ENCODE results near the gene MAP4. TPM values are rescaled to one million over a fixed set of nuclear protein-coding genes. Genes with fewer than 3 reads are reported as not detected.
A peak's percentile ranks its signal among the peaks of the same experiment; 100 is the strongest.
"Not testable (repeated sequence)": the region's sequence is repeated elsewhere in the genome, so short reads cannot be mapped to it uniquely, and the experiment has no call there.

MAP4 gene
- total RNA-seq, 1 donor from 2014 or later: 265 TPM

DNA sequence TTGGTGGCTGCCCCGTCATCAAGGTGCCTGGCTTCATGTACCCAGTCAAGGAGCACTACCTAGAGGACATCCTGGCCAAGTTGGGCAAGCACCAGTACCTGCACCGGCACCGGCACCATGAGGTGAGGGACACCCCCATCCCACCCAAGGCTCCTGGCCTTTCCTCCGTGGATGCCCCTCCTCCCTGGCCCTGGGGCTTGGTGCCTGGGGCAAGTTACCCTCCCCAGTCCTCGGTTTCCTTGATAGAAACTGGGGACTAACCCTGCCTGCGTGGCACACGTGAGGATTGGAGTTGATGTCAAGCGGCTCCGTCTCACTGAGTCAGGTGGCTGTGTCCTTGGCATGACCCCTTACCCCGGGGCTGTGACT lies 169.4 kb downstream of the MAP4 start:
- DNase-seq (ENCODE audit: low spot score): no peak

DNA sequence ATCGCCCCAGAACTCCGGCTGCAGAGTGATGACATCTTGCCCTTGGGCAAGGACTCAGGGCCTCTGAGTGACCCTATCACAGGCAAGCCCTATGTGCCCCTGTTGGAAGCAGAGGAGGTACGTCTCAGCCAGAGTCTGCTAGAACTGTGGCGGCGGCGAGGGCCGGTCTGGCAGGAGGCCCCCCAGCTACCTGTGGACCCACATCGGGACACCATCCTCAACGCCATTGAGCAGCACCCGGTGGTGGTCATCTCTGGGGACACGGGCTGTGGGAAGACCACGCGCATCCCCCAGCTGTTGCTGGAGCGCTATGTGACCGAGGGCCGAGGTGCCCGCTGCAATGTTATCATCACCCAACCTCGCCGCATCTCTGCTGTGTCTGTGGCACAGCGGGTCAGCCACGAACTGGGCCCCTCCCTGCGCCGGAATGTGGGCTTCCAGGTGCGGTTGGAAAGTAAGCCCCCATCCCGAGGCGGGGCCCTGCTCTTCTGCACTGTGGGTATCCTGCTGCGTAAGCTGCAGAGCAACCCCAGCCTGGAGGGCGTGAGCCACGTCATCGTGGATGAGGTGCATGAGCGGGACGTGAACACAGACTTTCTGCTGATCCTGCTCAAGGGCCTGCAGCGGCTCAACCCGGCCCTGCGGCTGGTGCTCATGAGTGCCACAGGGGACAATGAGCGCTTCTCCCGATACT lies 169.9 kb downstream of the MAP4 start:
- no peak for DNase-seq (ENCODE audit: low spot score)

DNA sequence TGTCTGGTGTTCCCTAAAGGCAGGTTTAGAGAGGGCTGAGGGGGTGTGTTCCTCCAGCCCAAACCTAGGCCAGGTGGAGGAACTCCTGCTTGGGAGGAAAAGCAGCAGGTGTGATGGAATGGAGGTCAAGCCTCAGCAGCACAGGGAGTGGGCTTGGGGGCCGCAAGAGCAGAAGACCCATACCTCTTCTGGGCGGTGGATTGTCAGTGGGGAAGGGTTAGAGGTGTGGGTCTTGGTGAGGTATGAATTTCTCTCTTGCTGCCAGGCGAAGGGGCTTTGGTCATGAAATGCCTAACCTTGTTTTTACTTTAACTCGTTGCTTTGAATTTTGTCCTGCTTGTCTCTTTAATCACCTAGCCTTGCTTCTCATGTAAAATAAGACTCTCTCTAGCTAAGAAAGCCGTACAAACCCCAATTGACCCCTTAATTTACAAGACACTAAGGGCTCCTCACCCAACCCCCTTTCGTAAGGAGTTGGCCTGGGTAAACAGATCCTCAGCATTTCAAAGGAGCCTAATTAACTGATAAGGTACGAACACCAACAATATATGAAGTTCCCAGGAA lies 174.3 kb downstream of the MAP4 start:
- no peak for DNase-seq (ENCODE audit: low spot score)

DNA sequence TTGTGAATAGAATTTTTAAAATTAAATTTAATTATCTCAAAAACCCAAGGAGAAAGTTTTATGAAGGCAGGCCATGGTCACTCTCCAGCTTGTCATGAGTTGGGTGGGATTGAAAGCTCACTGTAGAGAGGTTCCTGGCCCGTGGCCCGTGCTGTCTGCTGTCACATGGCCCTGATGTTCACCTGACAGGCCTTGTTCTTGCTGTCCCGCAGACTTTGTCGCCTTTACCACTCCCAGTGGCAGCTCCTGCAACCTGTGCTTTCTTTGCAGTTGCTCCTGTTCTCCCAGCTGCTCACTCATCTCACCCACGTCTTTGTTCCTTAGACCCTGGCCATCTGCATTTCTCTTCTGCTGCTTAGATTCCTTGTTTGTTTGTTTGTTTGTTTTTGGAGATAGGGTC lies 177.7 kb downstream of the MAP4 start:
- no peak for DNase-seq (ENCODE audit: low spot score)

DNA sequence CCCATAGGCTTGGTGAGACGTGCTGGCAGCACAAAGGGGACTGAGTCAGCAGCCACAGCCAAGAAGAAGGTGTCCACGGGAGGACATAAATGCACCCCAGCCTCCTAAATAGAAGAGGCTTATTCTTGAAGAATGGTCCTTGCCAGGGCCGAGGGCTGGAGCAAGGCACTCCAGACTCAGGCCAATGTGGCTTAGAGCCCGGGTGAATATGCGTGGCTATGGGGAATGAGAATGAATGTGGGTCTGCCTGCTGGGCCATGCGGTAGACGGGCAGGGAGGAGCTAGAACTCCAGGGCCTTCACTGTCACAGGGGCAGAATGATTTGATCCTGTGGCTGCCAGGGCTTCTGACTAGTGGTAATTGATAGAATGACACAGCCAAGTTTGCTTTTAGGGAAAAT lies 179.2 kb downstream of the MAP4 start:
- DNase-seq (ENCODE audit: low spot score): no peak

DNA sequence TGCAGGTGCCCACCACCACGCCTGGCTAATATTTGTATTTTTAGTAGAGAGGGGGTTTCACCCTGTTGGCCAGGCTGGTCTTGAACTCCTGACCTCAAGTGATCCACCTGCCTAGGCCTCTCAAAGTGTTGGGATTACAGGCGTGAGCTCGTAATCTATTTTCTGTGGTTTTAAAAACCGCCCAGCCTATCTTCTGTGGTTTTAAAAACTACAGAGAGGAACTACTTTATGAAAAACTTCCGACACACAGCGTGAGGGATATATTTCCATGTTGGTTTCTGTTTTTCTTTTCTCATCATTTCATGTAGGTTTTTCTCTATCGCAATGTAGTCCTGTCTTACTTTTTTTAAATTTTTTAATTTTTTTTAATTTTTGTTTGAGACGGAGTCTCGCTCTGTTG lies 186.7 kb downstream of the MAP4 start:
- not testable (repeated sequence) for DNase-seq (ENCODE audit: low spot score)

DNA sequence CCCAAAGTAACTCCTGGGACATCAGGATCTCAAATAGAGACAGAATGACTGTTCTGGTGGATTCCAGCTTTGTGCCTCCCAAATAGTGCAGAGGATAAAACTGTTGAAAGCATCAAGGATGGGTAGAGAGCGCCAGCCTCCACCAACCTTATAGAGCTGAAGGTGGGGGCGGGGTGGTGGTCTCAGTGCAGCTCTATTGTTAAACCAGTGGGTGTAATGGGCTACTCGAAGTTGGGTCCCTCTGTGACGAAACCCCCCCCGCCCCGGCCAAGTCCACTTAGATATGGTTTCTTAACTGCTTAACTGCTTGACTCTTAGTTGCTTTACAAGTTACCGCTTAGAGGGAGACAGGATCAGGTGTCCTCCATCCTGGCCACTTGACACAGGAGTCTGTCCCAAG lies 190.6 kb downstream of the MAP4 start:
- DNase-seq (ENCODE audit: low spot score): no peak

DNA sequence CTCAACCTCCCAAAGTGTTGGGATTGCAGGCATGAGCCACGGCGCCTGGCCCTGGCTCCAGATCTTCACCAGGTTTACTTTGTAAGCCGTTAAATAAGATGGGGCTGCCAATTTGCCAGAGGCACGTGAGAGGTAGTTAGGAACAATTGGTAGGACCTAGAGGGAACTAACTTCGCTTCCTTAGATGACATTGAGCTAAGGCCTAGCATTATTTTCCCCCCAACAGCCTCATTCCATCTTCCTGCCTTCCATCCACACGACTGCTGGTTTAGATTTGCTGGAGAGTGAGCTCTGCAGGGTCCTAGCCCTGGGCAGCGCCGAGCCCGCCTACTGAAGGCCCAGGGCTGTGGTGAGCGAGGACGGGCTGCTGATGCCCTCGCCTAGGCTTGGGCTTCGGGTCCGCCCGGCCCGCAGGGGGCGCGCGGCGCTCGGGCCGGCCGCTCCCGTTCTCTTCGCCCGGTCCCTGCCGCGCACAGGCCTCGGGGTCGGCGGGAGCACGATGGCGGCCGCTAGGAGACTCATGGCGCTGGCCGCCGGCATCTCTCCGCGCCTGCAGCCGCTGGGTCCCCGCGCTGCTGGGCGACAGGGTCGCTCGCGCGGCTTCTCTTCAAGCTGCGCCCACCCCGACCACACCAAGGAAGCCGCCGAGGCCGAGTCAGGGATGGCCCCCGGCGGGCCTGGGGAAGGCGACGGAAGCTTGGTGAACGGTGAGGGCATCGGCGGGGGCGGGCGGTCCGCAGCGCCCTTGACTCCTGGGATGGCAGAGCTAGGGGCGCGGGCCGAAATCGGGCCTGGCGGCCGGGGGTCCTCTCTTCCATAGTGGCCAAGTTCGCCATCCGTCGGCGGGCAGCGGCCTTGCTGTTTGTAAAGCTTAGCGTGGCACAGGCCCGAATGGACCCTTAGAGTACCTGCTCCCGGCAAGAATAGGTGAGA lies 191.4 kb downstream of the MAP4 start:
- peak; percentile 71 for DNase-seq (ENCODE audit: low spot score)

DNA sequence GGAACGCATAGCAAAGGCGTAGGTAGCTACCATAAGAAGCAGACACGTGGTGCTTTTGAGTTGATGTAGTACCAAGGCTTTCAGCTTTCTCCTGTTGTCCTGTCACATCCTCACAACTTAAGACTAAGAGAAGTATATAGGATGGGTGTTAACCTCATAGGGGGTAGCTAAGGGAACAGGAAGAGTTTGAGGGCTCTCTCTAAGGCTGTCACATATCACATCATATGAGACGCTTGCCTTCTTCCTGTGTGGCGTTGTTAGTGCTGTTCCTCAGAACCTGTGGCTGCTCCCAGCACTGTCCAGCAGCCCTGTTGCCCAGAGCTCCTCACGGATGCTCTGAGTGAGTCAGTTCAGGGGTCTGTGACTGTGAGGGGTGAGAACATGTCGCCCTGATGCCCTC lies 198.6 kb downstream of the MAP4 start:
- no peak for DNase-seq (ENCODE audit: low spot score)

DNA sequence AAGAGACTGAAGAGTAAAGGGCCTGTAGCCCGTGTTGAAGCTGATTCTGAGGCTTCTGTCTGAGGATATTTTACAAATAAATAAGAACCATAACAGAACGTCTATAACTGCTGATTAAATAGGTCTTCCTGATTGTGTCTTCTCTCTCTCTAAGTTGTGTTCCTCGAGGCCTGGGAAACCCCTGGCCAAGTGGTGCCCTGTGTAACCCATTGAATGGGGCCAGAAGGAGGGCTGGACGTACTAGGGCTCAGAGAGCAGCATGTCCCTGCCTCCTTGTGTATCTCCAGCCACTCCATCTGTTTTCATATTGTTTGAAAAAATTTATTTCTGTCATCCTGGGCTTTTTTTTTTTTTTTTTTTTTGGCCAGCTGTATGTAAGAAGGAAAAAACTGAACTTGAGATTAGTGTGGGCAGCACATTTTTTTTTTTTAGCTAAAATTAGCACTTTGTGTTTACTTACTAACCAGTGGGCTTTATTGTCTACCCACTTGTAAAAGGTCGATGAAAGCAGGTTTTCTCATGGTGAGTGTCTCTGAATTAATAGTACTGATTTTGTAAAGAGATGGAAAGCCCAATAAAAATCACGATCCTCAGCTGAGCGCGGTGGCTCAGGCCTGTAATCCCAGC lies 202.6 kb downstream of the MAP4 start:
- DNase-seq (ENCODE audit: low spot score): no peak

DNA sequence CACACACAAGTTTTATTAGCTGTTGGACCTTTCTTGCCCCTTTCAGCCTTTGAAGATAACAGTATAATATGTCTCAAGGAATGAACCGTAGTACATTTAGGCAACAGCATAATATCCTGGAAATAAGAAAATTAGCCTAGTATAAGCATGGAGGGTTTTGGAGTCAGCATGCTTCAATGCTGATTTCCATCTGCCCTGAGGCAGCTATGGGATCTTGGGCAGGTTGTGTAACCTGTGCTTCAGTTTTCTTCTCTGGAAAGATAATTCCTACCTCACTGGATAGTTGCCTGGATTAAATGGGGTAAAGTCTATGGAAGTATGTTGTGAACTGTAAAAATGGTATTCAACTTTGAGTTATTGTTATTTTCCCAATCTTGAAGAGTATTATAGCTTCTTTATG lies 211.6 kb downstream of the MAP4 start:
- no peak for DNase-seq (ENCODE audit: low spot score)

DNA sequence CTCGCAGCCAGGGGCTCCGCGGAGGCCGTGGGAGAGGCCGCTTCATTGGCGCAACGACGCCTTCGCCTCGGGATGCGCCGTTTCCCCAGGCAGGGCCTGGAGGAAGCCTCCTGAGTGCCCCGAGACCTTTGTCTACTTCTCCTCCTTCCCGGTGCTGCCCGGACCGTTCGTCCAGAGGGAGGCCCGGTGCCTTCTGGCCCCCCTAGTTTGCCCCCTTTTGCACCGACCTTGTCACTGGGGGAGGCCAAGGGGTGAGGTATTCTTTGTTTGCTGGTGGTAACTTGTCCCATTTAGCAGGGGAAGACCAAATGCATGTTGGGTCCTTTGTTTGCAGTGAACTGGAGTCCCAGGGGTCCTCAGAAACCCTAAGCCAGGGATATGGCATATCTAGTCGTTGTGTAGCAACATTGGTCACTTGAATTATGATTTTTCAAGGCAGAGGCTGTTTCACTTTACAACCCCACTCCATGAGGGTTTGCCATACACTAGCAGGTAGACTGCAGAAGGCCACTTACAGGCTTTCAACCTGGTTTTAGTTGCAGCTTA lies 212.7 kb downstream of the MAP4 start:
- DNase-seq (ENCODE audit: low spot score): no peak

DNA sequence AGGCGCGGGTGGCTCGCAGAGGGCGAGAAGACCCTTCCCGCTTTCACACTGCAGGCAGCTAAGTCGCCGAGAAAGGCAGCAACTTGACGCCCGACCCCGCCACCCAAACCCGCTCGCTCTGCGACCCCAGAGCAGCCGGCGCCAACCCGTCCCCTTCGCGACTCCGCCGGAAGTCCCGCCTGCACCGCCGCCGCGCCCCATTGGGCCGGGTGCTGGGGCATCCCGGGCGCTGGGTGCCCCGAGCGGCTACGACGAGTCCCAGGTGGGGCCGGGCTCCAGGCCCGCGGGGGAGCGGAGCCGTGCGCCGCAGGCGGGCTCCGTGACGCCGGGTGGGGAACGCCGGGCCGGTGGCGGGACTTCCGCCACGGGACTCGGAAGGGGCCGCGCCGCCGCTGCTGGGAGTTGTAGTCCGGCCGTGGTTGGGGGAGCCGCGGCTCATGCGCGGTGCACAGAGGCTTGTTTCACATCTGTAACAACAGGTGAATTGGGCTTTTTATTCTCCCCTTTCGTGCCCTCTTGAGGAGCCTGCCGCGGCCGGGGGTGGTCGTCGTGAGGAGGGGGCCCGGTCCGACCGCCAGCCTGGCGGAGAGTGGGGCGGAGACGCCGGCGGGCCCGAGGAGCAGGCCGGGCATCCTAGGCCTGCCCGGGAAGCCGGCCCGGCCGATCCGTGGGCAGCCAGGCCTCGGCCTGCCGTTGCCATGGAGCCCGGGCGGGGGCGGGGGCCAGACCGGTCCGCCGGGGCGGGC lies 213.3 kb downstream of the MAP4 start, which contains the start of gene DHX30:
Gene DHX30, plus strand, starts transcription at position 405 of the 746 bp plus-strand sequence. CDS start 7,546 bp downstream, outside the sequence.
- peak; percentile 88 for DNase-seq (ENCODE audit: low spot score)

Other genes with a start within 250 kb of the MAP4 start
- 110 TPM for gene SMARCC1, start 234.5 kb downstream of the MAP4 start, total RNA-seq
- 81.5 TPM for gene DHX30, start 213.3 kb downstream of the MAP4 start, total RNA-seq
- gene CDC25A, start 172.0 kb upstream of the MAP4 start, total RNA-seq: 2.1 TPM
- gene CAMP, start 207.1 kb upstream of the MAP4 start, total RNA-seq: 2.0 TPM
- 18.1 TPM for gene ZNF589, start 224.7 kb upstream of the MAP4 start, total RNA-seq

Measured in ureter (tissue), 1 donor.